ENCODE results near the gene ZNF708. TPM values are rescaled to one million over a fixed set of nuclear protein-coding genes. Genes with fewer than 3 reads are reported as not detected.
"Not testable (repeated sequence)": the region's sequence is repeated elsewhere in the genome, so short reads cannot be mapped to it uniquely, and the experiment has no call there.

The ZNF708 gene
- total and polyA plus RNA-seq, 3 experiments from 2014 or later: 8.0 to 13.3 (median 11.5) TPM

DNA sequence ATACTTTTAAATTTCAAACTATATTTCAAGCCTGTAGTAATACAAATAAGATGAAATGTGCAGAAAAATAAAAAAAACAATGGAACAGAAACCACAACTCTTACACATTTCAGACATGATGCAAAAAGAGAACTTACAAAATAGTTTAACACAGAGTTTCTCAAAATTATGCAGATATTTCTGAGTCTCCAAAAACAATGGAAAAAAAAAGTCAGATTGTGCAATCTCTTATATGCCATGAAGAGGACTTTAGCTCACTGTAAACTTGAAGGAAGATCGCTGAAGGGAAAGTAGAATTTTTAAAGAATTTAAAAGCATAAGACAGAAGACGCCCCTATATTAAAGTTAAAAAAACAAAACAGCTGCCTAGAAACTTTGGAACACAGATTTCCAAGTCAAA, 20.4 kb downstream of the ZNF708 start:
- ChIA-PET POLR2A (no interaction called here), CTCF (no interaction called here)
- H3K4me3 ChIP-seq (ENCODE audit: low read length): no peak overlapping the region
- H3K4me1 ChIP-seq (ENCODE audit: insufficient read depth, low read length): peaks cover 6% of the 10 kb centered on the region
- peaks cover 22 to 41% (median 35%) of the 10 kb centered on the region in 3 donors for H3K4me1 Mint-ChIP-seq
- H3K9me3 Mint-ChIP-seq: peaks cover 0 to under 1% (median 0%) of the 10 kb centered on the region in 5 donors
- H3K4me3 Mint-ChIP-seq: no peak overlapping the region
- DNase-seq: no peak
- peak overlapping the region in 2 of 8 donors; percentile 60 to 73 for H3K27ac Mint-ChIP-seq
- peaks cover 15% of the 10 kb centered on the region for H3K36me3 ChIP-seq (ENCODE audit: insufficient read depth, low read length)
- peaks cover 24 to 66% (median 29%) of the 10 kb centered on the region in 3 donors for H3K36me3 Mint-ChIP-seq
- no peaks in the 10 kb centered on the region for H3K27me3 Mint-ChIP-seq
- no peak overlapping the region for H3K27ac ChIP-seq (ENCODE audit: low read depth, low read length)
- no peaks in the 10 kb centered on the region for H3K9me3 ChIP-seq (ENCODE audit: low read length)
- H3K27me3 ChIP-seq (ENCODE audit: insufficient read depth, low read length, poor library complexity, severe bottlenecking): no peaks in the 10 kb centered on the region

DNA sequence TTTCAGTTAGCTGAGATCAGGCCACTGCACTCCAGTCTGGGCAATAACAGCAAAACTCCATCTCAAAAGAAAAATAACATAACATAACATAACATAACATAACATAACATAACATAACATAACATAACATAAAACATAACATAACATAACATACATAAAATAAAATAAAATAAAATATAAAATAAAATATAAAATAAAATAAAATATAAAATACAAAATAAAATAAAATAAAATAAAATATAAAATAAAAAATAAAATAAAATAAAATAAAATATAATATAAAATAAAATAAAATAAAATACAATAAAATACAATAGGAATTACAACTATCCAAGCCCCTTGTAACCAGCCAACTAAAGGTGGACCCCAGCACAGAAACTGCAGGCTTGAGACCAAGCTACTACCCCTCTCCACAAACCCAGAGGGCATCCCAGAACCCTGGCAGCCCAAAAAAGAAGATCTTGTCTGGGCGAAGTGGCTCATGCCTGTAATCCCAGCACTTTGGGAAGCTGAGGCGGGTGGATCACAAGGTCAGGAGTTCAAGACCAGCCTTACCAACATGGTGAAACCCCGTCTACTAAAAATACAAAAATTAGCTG, 22.2 kb downstream of the ZNF708 start:
- CTCF ChIA-PET; DNase-seq; H3K4me3 Mint-ChIP-seq; H3K27ac ChIP-seq (ENCODE audit: low read depth, low read length); H3K4me1 ChIP-seq (ENCODE audit: insufficient read depth, low read length); H3K9me3 Mint-ChIP-seq; H3K4me3 ChIP-seq (ENCODE audit: low read length); H3K9me3 ChIP-seq (ENCODE audit: low read length); H3K27ac Mint-ChIP-seq; POLR2A ChIA-PET; H3K27me3 ChIP-seq (ENCODE audit: insufficient read depth, low read length, poor library complexity, severe bottlenecking); H3K27me3 Mint-ChIP-seq: not testable (repeated sequence)
- peaks cover 15 to 24% (median 21%) of the 10 kb centered on the region in 3 donors for H3K4me1 Mint-ChIP-seq
- H3K36me3 ChIP-seq (ENCODE audit: insufficient read depth, low read length): peaks cover 15% of the 10 kb centered on the region
- H3K36me3 Mint-ChIP-seq: peaks cover 24 to 66% (median 34%) of the 10 kb centered on the region in 3 donors

DNA sequence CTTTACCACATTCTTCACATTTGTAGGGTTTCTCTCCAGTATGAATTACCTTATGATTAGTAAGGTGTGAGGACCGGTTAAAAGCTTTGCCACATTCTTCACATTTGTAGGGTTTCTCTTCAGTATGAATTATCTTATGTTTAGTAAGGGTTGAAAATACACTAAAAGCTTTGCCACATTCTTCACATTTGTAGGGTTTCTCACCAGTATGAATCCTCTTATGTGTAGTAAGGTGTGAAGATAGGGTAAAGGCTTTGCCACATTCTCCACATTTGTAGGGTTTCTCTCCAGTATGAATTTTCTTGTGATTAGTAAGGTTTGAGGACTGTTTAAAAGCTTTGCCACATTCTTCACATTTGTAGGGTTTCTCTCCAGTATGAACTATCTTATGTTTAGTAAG, 35.4 kb downstream of the ZNF708 start:
- H3K27ac Mint-ChIP-seq; H3K4me1 ChIP-seq (ENCODE audit: insufficient read depth, low read length); CTCF ChIA-PET; H3K27ac ChIP-seq (ENCODE audit: low read depth, low read length); H3K27me3 ChIP-seq (ENCODE audit: insufficient read depth, low read length, poor library complexity, severe bottlenecking); H3K27me3 Mint-ChIP-seq; DNase-seq; POLR2A ChIA-PET; H3K4me3 Mint-ChIP-seq; H3K4me1 Mint-ChIP-seq: not testable (repeated sequence)
- Histone ChIP-seq H3K4me3 (ENCODE audit: low read length) (peak overlapping the region; percentile 19), H3K36me3 (ENCODE audit: insufficient read depth, low read length) (peaks cover 30% of the 10 kb centered on the region), H3K9me3 (ENCODE audit: low read length) (peaks cover 37% of the 10 kb centered on the region)
- H3K36me3 Mint-ChIP-seq: peaks cover 25 to 71% (median 63%) of the 10 kb centered on the region in 3 donors
- peaks cover 41 to 85% (median 74%) of the 10 kb centered on the region in 5 donors for H3K9me3 Mint-ChIP-seq

DNA sequence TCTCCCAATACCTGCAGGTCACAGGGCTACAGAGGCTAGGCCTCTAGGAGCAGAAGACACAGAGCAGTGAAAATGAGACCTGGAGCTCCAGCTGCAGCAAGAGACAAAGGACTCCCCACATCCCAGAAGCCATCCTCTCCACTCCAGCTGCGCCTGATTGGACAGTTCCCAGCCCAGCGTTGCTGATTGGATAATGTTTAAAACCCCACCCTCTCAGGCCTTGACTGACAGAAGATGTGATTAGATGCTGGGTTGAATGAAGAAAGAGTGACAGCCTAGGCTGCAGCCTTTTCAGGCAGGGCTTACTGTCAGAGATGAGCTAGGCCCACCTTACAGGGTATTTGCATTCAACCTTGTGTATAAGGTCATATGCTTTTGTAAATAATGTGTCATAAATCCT, 59.4 kb downstream of the ZNF708 start:
- H3K27ac Mint-ChIP-seq: no peak overlapping the region
- DNase-seq: no peak
- peaks cover 0 to 5% (median 1%) of the 10 kb centered on the region in 3 donors for H3K36me3 Mint-ChIP-seq

DNA sequence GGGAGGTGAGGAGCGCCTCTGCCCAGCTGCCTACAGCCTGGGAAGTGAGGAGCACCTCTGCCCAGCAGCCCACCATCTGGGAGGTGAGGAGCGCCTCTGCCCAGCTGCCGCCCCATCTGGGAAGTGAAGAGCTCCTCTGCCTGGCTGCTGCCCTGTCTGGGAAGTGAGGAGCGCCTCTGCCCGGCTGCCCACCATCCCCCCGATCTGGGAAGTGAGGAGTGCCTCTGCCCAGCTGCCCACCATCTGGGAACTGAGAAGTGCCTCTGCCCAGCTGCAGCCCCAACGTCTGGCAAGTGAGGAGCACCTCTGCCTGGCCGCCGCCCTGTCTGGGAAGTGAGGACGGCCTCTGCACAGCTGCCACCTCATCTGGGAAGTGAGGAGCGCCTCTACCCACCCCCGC, 64.3 kb downstream of the ZNF708 start:
- no peak overlapping the region for H3K4me3 ChIP-seq (ENCODE audit: low read length)

More for the DNA sequence above, 59.4 kb downstream of the ZNF708 start:
- Histone ChIP-seq H3K36me3 (ENCODE audit: insufficient read depth, low read length) (no peaks in the 10 kb centered on the region), H3K27me3 (ENCODE audit: insufficient read depth, low read length, poor library complexity, severe bottlenecking) (no peaks in the 10 kb centered on the region), H3K9me3 (ENCODE audit: low read length) (no peaks in the 10 kb centered on the region), H3K4me3 (ENCODE audit: low read length) (no peak overlapping the region), H3K4me1 (ENCODE audit: insufficient read depth, low read length) (no peaks in the 10 kb centered on the region), H3K27ac (ENCODE audit: low read depth, low read length) (no peak overlapping the region)
- ChIA-PET POLR2A (no interaction called here), CTCF (no interaction called here)
- Mint-ChIP-seq H3K27me3 (peaks cover 0 to 4% of the 10 kb centered on the region in 2 donors), H3K4me3 (no peak overlapping the region), H3K9me3 (peaks cover 23 to 50% (median 34%) of the 10 kb centered on the region in 5 donors), H3K4me1 (no peaks in the 10 kb centered on the region)

DNA sequence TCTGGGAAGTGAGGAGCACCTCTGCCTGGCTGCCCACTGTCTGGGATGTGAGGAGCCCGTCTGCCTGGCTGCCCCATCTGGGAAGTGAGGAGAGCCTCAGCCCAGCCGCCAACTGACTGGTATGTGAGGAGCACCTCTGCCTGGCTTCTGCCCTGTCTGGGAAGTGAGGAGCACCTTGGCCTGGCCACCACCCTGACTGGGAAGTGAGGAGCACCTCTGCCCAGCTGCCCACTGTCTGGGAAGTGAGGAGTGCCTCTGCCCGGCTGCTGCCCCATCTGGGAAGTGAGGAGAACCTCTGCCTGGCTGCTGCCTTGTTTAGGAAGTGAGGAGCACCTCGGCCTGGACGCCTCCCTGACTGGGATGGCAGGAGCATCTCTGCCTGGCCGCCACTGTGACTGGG, 64.8 kb downstream of the ZNF708 start:
- H3K36me3 Mint-ChIP-seq: peaks cover 0 to 5% (median 2%) of the 10 kb centered on the region in 3 donors
- ChIA-PET CTCF (no interaction called here), POLR2A (no interaction called here)

More for the DNA sequence above, 64.3 kb downstream of the ZNF708 start:
- no peaks in the 10 kb centered on the region for H3K4me1 ChIP-seq (ENCODE audit: insufficient read depth, low read length)
- H3K27me3 Mint-ChIP-seq: peaks cover 0 to 6% of the 10 kb centered on the region in 2 donors
- POLR2A ChIA-PET: no interaction called here
- CTCF ChIA-PET: no interaction called here
- no peaks in the 10 kb centered on the region for H3K4me1 Mint-ChIP-seq
- no peak overlapping the region for H3K27ac Mint-ChIP-seq
- H3K27ac ChIP-seq (ENCODE audit: low read depth, low read length): no peak overlapping the region
- H3K36me3 ChIP-seq (ENCODE audit: insufficient read depth, low read length): no peaks in the 10 kb centered on the region
- no peaks in the 10 kb centered on the region for H3K9me3 ChIP-seq (ENCODE audit: low read length)
- H3K4me3 Mint-ChIP-seq: no peak overlapping the region
- peaks cover 0 to 33% (median 18%) of the 10 kb centered on the region in 5 donors for H3K9me3 Mint-ChIP-seq
- no peak for DNase-seq
- peaks cover 0 to 5% (median 2%) of the 10 kb centered on the region in 3 donors for H3K36me3 Mint-ChIP-seq
- H3K27me3 ChIP-seq (ENCODE audit: insufficient read depth, low read length, poor library complexity, severe bottlenecking): no peaks in the 10 kb centered on the region

DNA sequence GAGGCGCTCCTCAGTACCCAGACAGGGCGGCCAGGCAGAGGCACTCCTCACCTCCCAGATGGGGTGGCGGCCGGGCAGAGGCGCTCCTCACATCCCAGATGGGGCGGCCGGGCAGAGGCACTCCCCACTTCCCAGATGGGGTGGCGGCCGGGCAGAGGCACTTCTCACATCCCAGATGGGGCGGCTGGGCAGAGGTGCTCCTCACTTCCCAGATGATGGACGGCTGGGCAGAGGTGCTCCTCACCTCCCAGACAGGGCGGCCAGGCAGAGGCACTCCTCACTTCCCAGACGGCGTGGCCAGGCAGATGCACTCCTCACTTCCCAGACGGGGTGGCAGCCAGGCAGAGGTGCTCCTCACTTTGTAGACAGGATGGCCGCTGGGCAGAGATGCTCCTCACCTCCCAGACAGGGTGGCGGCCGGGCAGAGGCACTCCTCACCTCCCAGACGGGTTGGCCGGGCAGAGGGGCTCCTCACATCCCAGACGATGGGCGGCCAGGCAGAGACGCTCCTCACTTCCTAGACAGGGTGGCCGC, 68.3 kb downstream of the ZNF708 start:
- H3K36me3 Mint-ChIP-seq: peaks cover 0 to 10% (median 2%) of the 10 kb centered on the region in 3 donors
- CTCF ChIA-PET; POLR2A ChIA-PET; DNase-seq; H3K4me3 Mint-ChIP-seq; H3K27ac Mint-ChIP-seq; H3K27ac ChIP-seq (ENCODE audit: low read depth, low read length); H3K27me3 Mint-ChIP-seq; H3K4me3 ChIP-seq (ENCODE audit: low read length); H3K4me1 ChIP-seq (ENCODE audit: insufficient read depth, low read length); H3K9me3 ChIP-seq (ENCODE audit: low read length); H3K36me3 ChIP-seq (ENCODE audit: insufficient read depth, low read length); H3K27me3 ChIP-seq (ENCODE audit: insufficient read depth, low read length, poor library complexity, severe bottlenecking); H3K4me1 Mint-ChIP-seq: not testable (repeated sequence)
- peaks cover 0 to 29% (median 16%) of the 10 kb centered on the region in 5 donors for H3K9me3 Mint-ChIP-seq

More for the DNA sequence above, 64.8 kb downstream of the ZNF708 start:
- no peak overlapping the region for H3K4me3 ChIP-seq (ENCODE audit: low read length)
- Mint-ChIP-seq H3K27ac (no peak overlapping the region), H3K27me3 (peaks cover 0 to 6% of the 10 kb centered on the region in 2 donors), H3K9me3 (peaks cover 0 to 30% (median 16%) of the 10 kb centered on the region in 5 donors), H3K4me1 (no peaks in the 10 kb centered on the region), H3K4me3 (no peak overlapping the region)
- no peak overlapping the region for H3K27ac ChIP-seq (ENCODE audit: low read depth, low read length)
- DNase-seq: no peak
- no peaks in the 10 kb centered on the region for H3K9me3 ChIP-seq (ENCODE audit: low read length)
- H3K27me3 ChIP-seq (ENCODE audit: insufficient read depth, low read length, poor library complexity, severe bottlenecking): no peaks in the 10 kb centered on the region
- no peaks in the 10 kb centered on the region for H3K36me3 ChIP-seq (ENCODE audit: insufficient read depth, low read length)
- no peaks in the 10 kb centered on the region for H3K4me1 ChIP-seq (ENCODE audit: insufficient read depth, low read length)

DNA sequence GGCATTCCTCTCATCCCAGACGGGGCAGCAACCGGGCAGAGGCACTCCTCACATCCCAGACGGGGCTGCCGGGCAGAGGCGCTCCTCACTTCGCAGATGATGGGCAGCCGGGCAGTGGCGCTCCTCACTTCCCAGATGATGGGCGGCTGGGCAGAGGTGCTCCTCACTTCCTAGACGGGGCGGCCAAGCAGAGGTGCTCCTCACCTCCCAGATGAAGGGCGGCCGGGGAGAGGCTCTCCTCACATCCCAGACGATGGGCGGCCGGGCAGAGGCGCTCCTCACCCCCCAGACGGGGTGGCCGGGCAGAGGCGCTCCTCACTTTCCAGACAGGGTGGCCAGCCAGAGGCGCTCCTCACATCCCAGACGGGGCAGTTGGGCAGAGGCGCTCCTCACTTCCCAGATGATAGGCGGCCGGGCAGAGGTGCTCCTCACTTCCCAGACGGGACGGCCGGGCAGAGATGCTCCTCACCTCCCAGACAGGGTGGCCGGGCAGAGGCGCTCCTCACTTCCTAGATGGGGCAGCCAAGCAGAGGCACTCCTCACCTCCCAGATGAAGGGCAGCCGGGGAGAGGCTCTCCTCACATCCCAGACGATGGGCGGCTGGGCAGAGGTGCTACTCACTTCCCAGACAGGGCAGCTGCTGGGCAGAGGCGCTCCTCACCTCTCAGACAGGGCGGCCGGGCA, 68.9 kb downstream of the ZNF708 start:
- no peaks in the 10 kb centered on the region for H3K4me1 ChIP-seq (ENCODE audit: insufficient read depth, low read length)
- no peaks in the 10 kb centered on the region for H3K36me3 ChIP-seq (ENCODE audit: insufficient read depth, low read length)
- H3K27me3 ChIP-seq (ENCODE audit: insufficient read depth, low read length, poor library complexity, severe bottlenecking): no peaks in the 10 kb centered on the region
- DNase-seq: no peak
- ChIA-PET CTCF (no interaction called here), POLR2A (no interaction called here)
- no peak overlapping the region for H3K27ac ChIP-seq (ENCODE audit: low read depth, low read length)
- no peaks in the 10 kb centered on the region for H3K9me3 ChIP-seq (ENCODE audit: low read length)
- Mint-ChIP-seq H3K9me3 (peaks cover 0 to 26% (median 16%) of the 10 kb centered on the region in 5 donors), H3K27ac (no peak overlapping the region), H3K4me1 (no peaks in the 10 kb centered on the region), H3K4me3 (no peak overlapping the region), H3K27me3 (peaks cover 6 to 10% of the 10 kb centered on the region in 2 donors), H3K36me3 (peaks cover 0 to 10% (median 2%) of the 10 kb centered on the region in 3 donors)
- H3K4me3 ChIP-seq (ENCODE audit: low read length): no peak overlapping the region

Measured in CD8-positive, alpha-beta memory T cell (primary cell).